HEK293 (cell line): ENCODE results near the gene VPS13C.

Experiments used
- CTCF ChIA-PET: fragments of 350-600 bp; formaldehyde crosslinking; extraction: SDS; loops from one replicate; lab custom pipeline; 2021; ENCODE audit warnings: antibody characterized with exemption; lab: Yijun Ruan, JAX
- POLR2A ChIA-PET: fragments of 300-600 bp; formaldehyde crosslinking; extraction: SDS; loops from one replicate; lab custom pipeline; 2020; ENCODE audit warnings: antibody characterized with exemption, inconsistent platforms; lab: Yijun Ruan, JAX
- H3K27ac ChIP-seq: fragments of 200-500 bp; sonication (Bioruptor generic); 2 replicates; pipeline ENCODE4 v1.5.1; 2014; ENCODE audit warnings: low read depth, low read length, control low read depth, inconsistent platforms; ENCODE audit errors: extremely low read depth
- H3K36me3 ChIP-seq, 2 experiments: fragments of 200-500 bp in 1 of 2; sonication (Bioruptor generic) in 1 of 2; 1 replicate in 1 of 2; 2 replicates in 1 of 2; pipeline ENCODE4 v1.5.1; 2014 to 2017; ENCODE audit warnings: inconsistent platforms in 2 of 2, low read length in 2 of 2; ENCODE audit not compliant: control insufficient read depth in 2 of 2, insufficient read depth in 1 of 2
- H3K4me1 ChIP-seq: fragments of 200-500 bp; sonication (Bioruptor generic); 2 replicates; pipeline ENCODE4 v1.5.1; 2014; ENCODE audit warnings: mild to moderate bottlenecking, low read length, inconsistent platforms; ENCODE audit not compliant: control insufficient read depth, insufficient read depth
- H3K4me3 ChIP-seq: 2 replicates; pipeline ENCODE4 v1.5.1; 2011; ENCODE audit warnings: low read depth, mild to moderate bottlenecking, control low read depth, low read length, moderate library complexity
- H3K9me3 ChIP-seq: fragments of 200-500 bp; sonication (Bioruptor generic); 2 replicates; pipeline ENCODE4 v1.5.1; 2014; ENCODE audit warnings: low read depth, low read length, inconsistent platforms; ENCODE audit not compliant: control insufficient read depth, insufficient read depth
- AEBP2 ChIP-seq: fragments of 450-650 bp; formaldehyde crosslinking; IDR thresholded peaks from 2 replicates; pipeline ENCODE4 v1.5.1; 2016; ENCODE audit warnings: missing biosample characterization, missing genetic modification characterization, borderline replicate concordance
- OVOL3 ChIP-seq: fragments of 450-650 bp; formaldehyde crosslinking; IDR thresholded peaks from 2 replicates; pipeline ENCODE4 v1.5.1; 2016; ENCODE audit warnings: missing biosample characterization, missing genetic modification characterization
- PBX3 ChIP-seq: sonication (generic); formaldehyde crosslinking; IDR thresholded peaks from 2 replicates; pipeline ENCODE4 v1.8.1; 2022; ENCODE audit warnings: mild to moderate bottlenecking, moderate library complexity, missing genetic modification reagents
- REPIN1 ChIP-seq: fragments of 450-650 bp; formaldehyde crosslinking; IDR thresholded peaks from 2 replicates; pipeline ENCODE4 v1.5.1; 2017; ENCODE audit warnings: missing biosample characterization, missing genetic modification characterization, low read depth
- SALL2 ChIP-seq: fragments of 450-650 bp; formaldehyde crosslinking; IDR thresholded peaks from 2 replicates; pipeline ENCODE4 v1.5.0; 2017; ENCODE audit warnings: missing biosample characterization, mild to moderate bottlenecking, missing genetic modification characterization, borderline replicate concordance
- SETDB1 ChIP-seq: IDR thresholded peaks from one replicate; pipeline ENCODE4 v1.6.1; 2017; ENCODE audit warnings: mild to moderate bottlenecking, low read length, moderate library complexity, mixed read lengths; ENCODE audit not compliant: insufficient read length
- WT1 ChIP-seq: fragments of 450-650 bp; formaldehyde crosslinking; IDR thresholded peaks from 2 replicates; pipeline ENCODE4 v1.5.1; 2016; ENCODE audit warnings: missing biosample characterization, missing genetic modification characterization
- ZFP37 ChIP-seq: fragments of 450-650 bp; formaldehyde crosslinking; IDR thresholded peaks from 2 replicates; pipeline ENCODE4 v1.5.1; 2016; ENCODE audit warnings: missing biosample characterization, missing genetic modification characterization
- ZFP41 ChIP-seq: fragments of 450-650 bp; formaldehyde crosslinking; IDR thresholded peaks from 2 replicates; pipeline ENCODE4 v1.5.1; 2016; ENCODE audit warnings: missing biosample characterization, missing genetic modification characterization, borderline replicate concordance
- ZNF114 ChIP-seq: fragments of 450-650 bp; formaldehyde crosslinking; IDR thresholded peaks from 2 replicates; pipeline ENCODE4 v1.5.0; 2017; ENCODE audit warnings: missing biosample characterization, missing genetic modification characterization
- ZNF18 ChIP-seq: fragments of 450-650 bp; formaldehyde crosslinking; IDR thresholded peaks from 2 replicates; pipeline ENCODE4 v1.5.1; 2016; ENCODE audit warnings: missing biosample characterization, missing genetic modification characterization
- ZNF19 ChIP-seq: fragments of 450-650 bp; formaldehyde crosslinking; IDR thresholded peaks from 2 replicates; pipeline ENCODE4; 2016; ENCODE audit warnings: missing biosample characterization, missing genetic modification characterization, low read depth
- ZNF398 ChIP-seq: fragments of 450-650 bp; formaldehyde crosslinking; IDR thresholded peaks from 2 replicates; pipeline ENCODE4 v1.5.1; 2017; ENCODE audit warnings: missing biosample characterization, missing genetic modification characterization
- ZNF449 ChIP-seq: fragments of 450-650 bp; formaldehyde crosslinking; IDR thresholded peaks from 2 replicates; pipeline ENCODE4 v1.5.1; 2017; ENCODE audit warnings: missing biosample characterization, mild to moderate bottlenecking, missing genetic modification characterization, moderate library complexity
- ZNF518A ChIP-seq: fragments of 450-650 bp; formaldehyde crosslinking; conservative IDR thresholded peaks from 2 replicates; pipeline ENCODE4 v1.5.1; 2016; ENCODE audit warnings: low read depth, missing biosample characterization, missing genetic modification characterization
- ZNF621 ChIP-seq: fragments of 450-650 bp; formaldehyde crosslinking; IDR thresholded peaks from 2 replicates; pipeline ENCODE4 v1.5.1; 2017; ENCODE audit warnings: missing biosample characterization, missing genetic modification characterization
- ZNF654 ChIP-seq: fragments of 450-650 bp; formaldehyde crosslinking; IDR thresholded peaks from 2 replicates; pipeline ENCODE4 v1.5.1; 2016; ENCODE audit warnings: low read depth, missing biosample characterization, missing genetic modification characterization
- ZNF792 ChIP-seq: fragments of 450-650 bp; formaldehyde crosslinking; IDR thresholded peaks from 2 replicates; pipeline ENCODE4 v1.5.1; 2016; ENCODE audit warnings: missing biosample characterization, missing genetic modification characterization
- ZNF837 ChIP-seq: fragments of 450-650 bp; formaldehyde crosslinking; IDR thresholded peaks from 2 replicates; pipeline ENCODE4 v1.5.1; 2016; ENCODE audit warnings: missing biosample characterization, missing genetic modification characterization
- ZNF843 ChIP-seq: fragments of 450-650 bp; formaldehyde crosslinking; IDR thresholded peaks from 2 replicates; pipeline ENCODE4 v1.5.1; 2016; ENCODE audit warnings: missing biosample characterization, missing genetic modification characterization
- ZSCAN18 ChIP-seq: fragments of 450-650 bp; formaldehyde crosslinking; IDR thresholded peaks from 2 replicates; pipeline ENCODE4 v1.5.1; 2016; ENCODE audit warnings: missing biosample characterization, missing genetic modification characterization

Gene VPS13C

GRCh38 chr15:61824291-61824690, 236.0 kb downstream of the VPS13C start:
- H3K4me3 ChIP-seq: no peak overlapping the region
- no peaks in the 10 kb centered on the region for H3K4me1 ChIP-seq
- H3K36me3 ChIP-seq: no peaks in the 10 kb centered on the region
- ChIA-PET POLR2A (no interaction called here), CTCF (no interaction called here)
- no peak for TF ChIP-seq ZNF449 (tag by site-specific recombination)
- TF ChIP-seq ZNF837 (tag by site-specific recombination): no peak
- TF ChIP-seq AEBP2 (tag by site-specific recombination): no peak
- TF ChIP-seq SETDB1: no peak
- TF ChIP-seq ZNF792: no peak
- H3K9me3 ChIP-seq: no peaks in the 10 kb centered on the region
- H3K27ac ChIP-seq: no peak overlapping the region

GRCh38 chr15:61822511-61822910, 237.7 kb downstream of the VPS13C start:
- Histone ChIP-seq H3K9me3 (no peaks in the 10 kb centered on the region), H3K4me1 (no peaks in the 10 kb centered on the region), H3K4me3 (no peak overlapping the region), H3K27ac (no peak overlapping the region), H3K36me3 (no peaks in the 10 kb centered on the region)
- CTCF ChIA-PET: interaction anchor here (0.6 to 1.2 kb wide), 2 partner anchors 9 to 202 kb away, joined by 3 read pairs; no protein-coding TSS in a partner anchor
- POLR2A ChIA-PET: no interaction called here
- no peak for TF ChIP-seq ZNF654 (tag by site-specific recombination)
- no peak for TF ChIP-seq ZNF114 (tag by site-specific recombination)
- TF ChIP-seq PBX3 (CRISPR knock-in tag): no peak
- no peak for TF ChIP-seq SALL2 (tag by site-specific recombination)
- no peak for TF ChIP-seq ZNF398 (tag by site-specific recombination)
- no peak for TF ChIP-seq WT1 (tag by site-specific recombination)
- TF ChIP-seq ZNF19: no peak
- no peak for TF ChIP-seq ZFP37 (tag by site-specific recombination)
- TF ChIP-seq ZNF18 (tag by site-specific recombination): no peak
- TF ChIP-seq ZNF843 (tag by site-specific recombination): no peak
- no peak for TF ChIP-seq REPIN1 (tag by site-specific recombination)
- TF ChIP-seq ZNF621 (tag by site-specific recombination): no peak
- no peak for TF ChIP-seq ZFP41 (tag by site-specific recombination)
- TF ChIP-seq ZSCAN18: no peak
- no peak for TF ChIP-seq OVOL3 (tag by site-specific recombination)
- TF ChIP-seq ZNF518A: no peak
